Myometrial cell (primary cell): ENCODE results near the gene TMEM121B. TPM values are rescaled to one million over a fixed set of nuclear protein-coding genes. Genes with fewer than 3 reads are reported as not detected.

Experiments used
- total RNA-seq: library from RNA; depleted of rRNA; stranded (reverse); fragments of >200 nt; gene quantifications from 2 replicates; pipeline ENCODE4 v1.2.3, GENCODE V29; 2015

TMEM121B gene
- under 0.01 and 0.35 TPM in 2 replicates for total RNA-seq

DNA sequence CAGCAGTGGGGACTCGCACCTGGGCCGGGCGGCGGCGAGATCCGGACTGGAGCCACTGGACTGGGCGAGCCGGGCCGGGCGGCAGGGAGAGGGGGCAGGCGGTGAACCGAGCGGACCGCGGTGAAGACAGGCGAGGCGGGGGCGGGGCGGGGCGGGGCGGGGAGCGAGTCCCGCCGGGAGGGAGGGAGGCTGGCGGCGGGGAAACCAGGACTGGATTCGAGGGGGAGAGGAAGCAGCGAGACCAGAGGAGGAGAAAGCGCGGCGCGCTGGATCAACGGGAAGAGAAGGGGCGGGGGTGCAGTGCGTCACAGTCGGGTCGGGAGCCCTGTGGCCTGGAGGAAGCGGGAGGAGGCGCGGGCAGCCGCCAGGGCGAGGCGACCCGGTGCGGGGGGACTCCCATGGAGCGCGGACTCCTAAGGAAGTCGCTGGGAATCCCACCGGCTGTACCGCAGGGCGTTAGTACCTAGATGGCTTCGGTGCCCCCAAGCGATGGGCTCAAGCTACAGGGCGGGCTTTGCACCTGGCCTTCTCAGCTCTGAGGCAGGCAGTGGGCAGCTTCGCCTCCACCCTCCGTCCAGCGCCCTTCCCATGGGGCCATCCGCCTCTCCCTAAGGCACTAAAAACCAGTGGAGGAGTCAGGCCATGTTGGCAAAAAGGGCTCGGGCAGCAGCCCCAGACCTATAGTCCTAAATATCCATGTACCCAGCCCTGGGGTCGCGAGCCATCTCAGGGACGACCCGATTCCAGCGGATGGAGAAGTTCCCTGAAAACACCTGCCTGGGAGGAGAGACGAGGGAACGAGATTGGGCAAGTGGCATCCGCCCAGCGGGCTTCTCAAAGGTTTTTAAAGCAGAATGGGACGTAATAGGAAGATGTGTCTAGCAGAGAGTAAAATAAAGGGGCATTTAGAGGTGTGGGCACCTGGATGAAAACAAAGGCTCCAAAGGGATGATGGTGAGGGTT is at the start of gene TMEM121B:
Gene TMEM121B (minus strand): TSS at position 128 of the 963 bp plus-strand sequence. CDS start 233 bp downstream, outside the sequence.

DNA sequence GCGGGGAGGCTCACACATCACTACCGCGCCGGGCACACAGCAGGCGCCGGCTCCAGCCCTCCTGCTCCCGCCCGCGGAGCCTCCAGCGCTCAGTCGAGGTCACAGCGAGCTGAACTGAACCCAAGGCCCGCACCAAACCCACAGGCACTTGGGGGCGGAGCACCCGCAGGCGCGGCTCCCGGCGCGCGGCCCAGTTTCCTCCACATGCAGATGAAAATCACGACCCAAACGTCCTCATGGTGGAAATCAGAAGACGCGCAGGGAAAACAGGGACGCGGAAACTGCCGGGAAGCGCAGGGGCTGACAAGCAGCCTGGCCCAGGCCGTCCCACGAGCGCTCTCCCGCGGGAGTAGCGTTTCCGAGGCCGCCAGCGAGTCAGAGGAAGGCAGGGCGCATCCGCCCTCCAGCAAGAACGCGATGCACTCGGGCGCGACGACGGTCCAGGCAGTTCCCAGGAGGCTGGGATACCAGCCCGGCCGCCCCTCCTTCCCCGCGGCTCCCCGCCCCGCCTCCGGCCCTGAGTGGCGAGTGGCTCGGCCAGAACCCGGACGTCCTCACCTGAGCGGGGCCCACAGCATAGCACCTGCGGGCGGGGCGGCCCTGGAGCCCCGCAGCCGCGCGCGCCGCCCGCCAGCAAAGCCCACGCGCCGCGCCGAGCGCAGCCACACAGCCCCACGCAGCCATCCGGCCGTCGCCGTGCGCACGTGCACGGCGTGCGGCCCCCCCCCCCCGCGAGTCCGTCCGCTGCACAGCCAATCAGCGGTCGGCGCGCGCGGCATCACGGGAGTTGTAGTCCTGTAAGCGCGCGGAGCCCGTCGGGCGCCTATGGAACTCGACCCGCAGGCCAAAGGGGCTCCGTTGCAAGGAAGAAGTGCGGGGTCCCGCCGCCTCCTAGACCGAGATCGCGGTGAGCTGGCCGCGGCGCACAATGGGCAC is 37.7 kb upstream of the TMEM121B start, which contains the start of gene HDHD5:
Gene HDHD5 (minus strand): TSS at position 710 of the 936 bp plus-strand sequence. CDS start 26 bp downstream, at position 684.

DNA sequence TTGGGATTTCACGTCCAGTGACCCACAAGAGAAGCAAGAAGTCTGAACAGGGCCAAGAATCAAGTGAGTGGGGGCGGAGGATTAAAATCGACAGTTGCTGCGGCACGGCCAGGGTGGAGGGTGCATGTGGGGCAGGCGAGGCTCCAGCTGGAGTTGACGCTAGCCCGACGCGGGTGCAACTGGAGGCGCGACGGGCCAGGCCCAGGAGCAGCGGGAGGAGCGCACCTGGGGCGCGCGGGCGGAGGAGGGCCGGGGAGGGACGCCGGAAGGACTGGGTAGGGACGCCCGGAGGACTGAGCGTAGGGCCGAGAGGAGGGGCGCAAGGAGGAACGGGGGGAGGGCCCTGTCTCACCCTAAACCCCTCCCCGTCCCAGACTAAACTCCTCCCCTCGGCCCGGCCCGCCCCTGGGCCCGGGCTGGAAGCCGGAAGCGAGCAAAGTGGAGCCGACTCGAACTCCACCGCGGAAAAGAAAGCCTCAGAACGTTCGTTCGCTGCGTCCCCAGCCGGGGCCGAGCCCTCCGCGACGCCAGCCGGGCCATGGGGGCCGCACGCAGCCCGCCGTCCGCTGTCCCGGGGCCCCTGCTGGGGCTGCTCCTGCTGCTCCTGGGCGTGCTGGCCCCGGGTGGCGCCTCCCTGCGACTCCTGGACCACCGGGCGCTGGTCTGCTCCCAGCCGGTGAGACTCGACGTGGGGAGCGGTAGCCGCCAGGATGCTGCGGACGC is 36.4 kb downstream of the TMEM121B start, which contains the start of gene IL17RA:
Gene IL17RA (plus strand): TSS at position 447 of the 723 bp plus-strand sequence. CDS start 92 bp downstream, at position 539.

Other genes with a start within 250 kb of the TMEM121B start
- gene GAB4, start 113.1 kb downstream of the TMEM121B start, total RNA-seq = not detected in 2 replicates
- gene IL17RA, start 36.4 kb downstream of the TMEM121B start, total RNA-seq = 6.4 and 6.6 TPM in 2 replicates
- gene HDHD5, start 37.9 kb upstream of the TMEM121B start, total RNA-seq = 34.3 and 34.4 TPM in 2 replicates
- gene ADA2, start 98.1 kb upstream of the TMEM121B start, total RNA-seq = 5.8 and 8.9 TPM in 2 replicates
- gene CECR2, start 248.1 kb upstream of the TMEM121B start, total RNA-seq = under 0.01 and 0.58 TPM in 2 replicates